NCI-H460 (cell line): ENCODE data around the gene DISC1. TPM values are rescaled to one million over a fixed set of nuclear protein-coding genes. Genes with fewer than 3 reads are reported as not detected.
"Not testable (repeated sequence)": the region's sequence is repeated elsewhere in the genome, so short reads cannot be mapped to it uniquely, and the experiment has no call there.

Experiments used
- DNase-seq: peaks from one replicate; pipeline ENCODE4 v3.0.0-alpha.2; 2016; ENCODE audit warnings: low read depth; ENCODE audit errors: extremely low read depth
- total RNA-seq: library from RNA; depleted of rRNA; stranded (reverse); fragments of >200 nt; shearing (Covaris generic); gene quantifications from 2 replicates; pipeline ENCODE4 v1.2.3, GENCODE V29; 2014

DISC1 gene
- total RNA-seq, 1 experiment from 2014 or later = 1.3 TPM

- no peak for DNase-seq
Measured at GRCh38 chr1:231761747-231762541, 135.4 kb downstream of the DISC1 start.

- DNase-seq = no peak
Measured at GRCh38 chr1:231763456-231763855, 136.9 kb downstream of the DISC1 start.

GRCh38 chr1:231765825-231766224, 139.2 kb downstream of the DISC1 start:
- DNase-seq = not testable (repeated sequence)

- DNase-seq = no peak
Measured at GRCh38 chr1:231767471-231767870, 140.9 kb downstream of the DISC1 start.

- DNase-seq = no peak
Measured at GRCh38 chr1:231768416-231768815, 141.8 kb downstream of the DISC1 start.

- DNase-seq = no peak
Measured at GRCh38 chr1:231770506-231771175, 144.1 kb downstream of the DISC1 start.

GRCh38 chr1:231774719-231775335, 148.2 kb downstream of the DISC1 start:
- no peak for DNase-seq

DNA sequence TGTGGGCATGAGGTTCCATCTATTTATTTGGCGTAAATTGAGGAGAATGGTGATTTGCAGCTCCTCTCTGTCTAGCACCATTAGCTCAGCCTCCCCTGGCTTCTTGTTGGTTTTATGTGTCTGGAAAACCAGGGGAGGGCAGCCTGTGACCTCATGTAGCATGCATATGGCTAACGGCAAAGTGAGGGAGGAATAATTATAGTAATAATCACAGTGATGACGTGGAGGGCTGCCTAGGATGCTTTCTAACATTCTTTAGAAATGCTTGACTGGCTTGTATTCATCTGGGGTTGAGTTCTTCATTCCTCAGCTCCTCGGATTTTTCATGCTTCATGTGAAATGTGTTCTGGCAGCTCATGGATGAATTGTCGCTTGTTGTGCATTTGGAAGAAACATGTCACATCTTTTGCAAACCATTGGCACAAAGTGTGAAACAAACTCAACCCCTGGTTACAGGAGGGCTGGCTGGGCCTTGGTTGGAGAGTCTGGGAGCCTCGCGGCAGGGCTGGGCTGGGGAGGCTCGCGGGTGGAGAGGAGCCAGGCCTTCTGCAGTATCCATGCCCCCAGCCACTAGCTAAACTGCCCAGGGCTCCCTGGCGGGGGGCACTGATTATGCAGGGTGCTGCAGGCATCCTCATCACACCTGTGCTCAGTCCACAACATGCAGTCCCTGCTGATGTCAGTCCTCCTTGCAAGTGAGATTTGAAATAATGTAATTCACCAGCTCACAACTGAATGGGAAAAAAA, 149.6 kb downstream of the DISC1 start:
- DNase-seq = no peak

DNA sequence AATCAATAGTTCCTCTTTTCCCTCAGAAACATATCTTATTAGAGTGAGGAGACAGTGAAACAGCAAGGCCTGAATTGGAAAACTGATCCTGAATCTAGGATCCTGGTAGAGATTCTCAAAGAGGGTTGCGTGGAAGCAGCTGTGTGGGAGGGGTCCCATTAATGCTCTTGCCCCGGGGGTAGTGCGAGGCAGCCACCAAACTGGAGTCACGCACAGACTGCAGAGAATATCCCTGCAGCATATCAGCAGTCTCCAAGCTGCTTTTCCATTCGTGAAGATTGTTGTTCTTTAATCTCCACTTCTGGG, 150.1 kb downstream of the DISC1 start:
- DNase-seq = no peak

- no peak for DNase-seq
Measured at GRCh38 chr1:231778009-231778719, 151.6 kb downstream of the DISC1 start.

DNA sequence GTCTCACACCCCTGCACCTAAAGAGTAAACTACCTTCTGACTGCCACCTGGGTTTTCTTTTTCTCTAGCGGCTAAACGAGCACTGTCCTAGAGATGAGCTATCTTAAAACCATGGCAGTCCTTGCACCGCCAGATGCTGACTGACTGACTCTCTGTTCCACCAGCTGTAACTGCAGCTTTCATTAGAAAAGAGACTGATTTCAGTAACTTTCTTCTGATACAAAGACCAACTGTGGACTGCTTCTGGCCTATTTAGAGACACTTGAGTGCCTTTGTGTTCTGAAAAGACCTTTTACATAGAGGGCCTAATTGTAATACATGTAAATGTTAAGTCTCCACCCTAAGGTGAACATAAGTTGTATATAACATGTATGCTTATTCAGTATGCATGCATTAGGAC, 152.5 kb downstream of the DISC1 start:
- no peak for DNase-seq

DNA sequence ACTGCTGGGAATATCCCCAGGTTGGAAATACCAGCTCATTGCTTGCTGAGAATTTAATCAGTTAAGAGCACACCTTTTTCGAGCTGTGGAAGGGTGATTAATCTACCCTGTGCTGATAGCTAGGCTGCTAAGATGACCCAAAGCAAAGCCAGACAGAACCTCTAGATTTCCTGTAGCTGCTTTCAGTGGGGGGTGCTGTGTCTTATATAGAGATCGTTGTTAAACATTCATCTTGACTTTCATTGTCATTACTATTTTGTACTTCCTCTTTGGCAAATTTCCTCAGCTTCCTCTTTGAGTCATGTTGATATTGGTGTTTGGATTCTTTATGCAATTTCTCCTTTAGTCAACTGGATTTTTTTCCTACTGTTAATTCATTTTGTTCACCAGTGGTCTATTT, 155.3 kb downstream of the DISC1 start:
- no peak for DNase-seq

DNA sequence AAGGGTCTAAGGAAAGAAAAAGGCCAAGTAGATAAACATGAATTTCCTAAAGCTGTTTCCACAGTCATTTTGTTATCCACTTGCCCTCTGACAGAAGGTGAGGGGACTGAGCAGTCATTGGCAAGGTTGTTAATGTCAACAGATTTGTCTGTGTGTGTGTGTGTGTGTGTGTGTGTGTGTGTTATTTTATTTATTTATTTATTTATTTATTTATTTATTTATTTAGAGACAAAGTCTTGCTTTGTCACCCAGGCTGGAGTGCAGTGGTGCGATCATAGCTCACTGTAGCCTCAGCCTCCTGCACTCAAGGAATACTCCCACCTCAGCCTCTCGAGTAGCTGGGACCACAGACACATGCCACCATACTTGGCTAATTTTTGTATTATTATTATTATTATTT, 158.5 kb downstream of the DISC1 start:
- DNase-seq = not testable (repeated sequence)

DNA sequence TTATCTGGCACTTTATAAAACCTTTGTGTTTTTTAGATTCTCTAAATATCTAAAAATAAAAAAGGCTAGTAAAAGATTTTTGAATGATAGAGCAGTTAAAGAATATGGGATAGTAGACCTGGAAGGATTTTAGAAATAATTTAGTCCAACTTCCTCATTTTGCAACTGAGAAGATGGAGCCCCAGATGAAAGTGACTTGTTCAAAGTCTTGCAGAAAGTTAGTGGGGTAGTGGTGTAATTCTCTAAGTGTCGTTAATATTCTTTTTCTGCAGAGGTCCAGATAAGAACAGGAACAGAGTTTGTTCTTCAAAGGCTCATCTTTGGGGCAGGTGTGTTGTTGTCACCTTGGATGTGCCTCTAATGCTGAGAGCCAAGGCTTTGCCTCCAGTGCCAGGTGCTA, 159.5 kb downstream of the DISC1 start:
- DNase-seq = no peak

DNA sequence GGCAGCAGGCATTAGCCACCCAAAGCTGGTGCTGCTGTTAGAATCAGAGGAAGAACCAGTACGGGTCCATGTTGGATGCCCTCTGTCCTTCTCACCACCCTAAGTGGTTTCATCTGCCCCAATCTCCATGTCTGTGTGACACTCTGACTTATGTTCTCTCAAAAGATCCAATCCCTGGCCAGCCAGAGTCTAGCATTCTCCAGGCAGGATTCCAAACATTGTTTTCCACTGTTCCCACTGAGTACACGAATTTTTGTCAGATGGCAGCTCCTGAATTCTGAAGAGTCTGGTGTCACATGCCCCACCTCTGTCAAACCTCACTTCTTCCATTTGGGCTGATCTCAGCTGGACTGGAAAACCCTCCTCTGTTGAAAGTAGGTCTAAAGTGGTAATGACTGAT, 166.0 kb downstream of the DISC1 start:
- DNase-seq = no peak

DNA sequence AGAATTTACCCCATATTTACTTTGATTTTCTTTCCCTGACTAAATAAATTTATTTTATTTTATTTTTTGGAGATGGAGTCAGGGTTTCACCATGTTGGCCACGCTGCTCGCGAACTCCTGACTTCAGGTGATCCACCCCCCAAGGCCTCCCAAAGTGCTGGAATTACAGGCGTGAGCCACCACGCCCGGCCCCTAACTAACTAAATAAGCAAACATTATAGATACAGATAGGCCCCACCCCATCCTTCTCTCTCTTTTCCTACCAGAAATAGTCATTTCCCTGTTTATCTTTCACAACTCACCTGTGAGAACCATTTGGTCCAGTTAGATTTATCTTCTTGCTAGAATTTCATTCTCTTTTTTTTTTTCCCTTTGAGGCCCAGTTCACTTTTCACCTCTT, 167.3 kb downstream of the DISC1 start:
- no peak for DNase-seq

GRCh38 chr1:231796141-231796540, 169.6 kb downstream of the DISC1 start:
- no peak for DNase-seq

- DNase-seq = no peak
Measured at GRCh38 chr1:231799363-231799986, 172.9 kb downstream of the DISC1 start.

DNA sequence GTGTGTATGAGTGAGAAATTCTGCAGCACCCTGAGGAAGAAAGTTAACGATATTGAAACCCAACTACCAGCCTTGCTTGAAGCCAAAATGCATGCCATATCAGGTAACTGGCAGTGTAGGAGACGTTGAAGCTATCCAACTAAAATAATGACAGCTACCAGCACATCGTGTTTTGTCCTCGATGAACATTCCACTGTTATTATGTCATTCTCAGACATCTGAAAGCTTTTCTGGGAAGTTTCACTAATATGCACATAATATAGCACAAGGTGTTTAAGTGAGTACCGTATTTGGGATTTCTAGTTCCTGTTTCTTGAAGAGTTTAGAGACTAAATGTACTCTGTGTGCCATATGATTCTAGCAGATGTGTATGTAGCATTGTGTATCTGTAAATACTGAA, 173.5 kb downstream of the DISC1 start:
- no peak for DNase-seq

DNA sequence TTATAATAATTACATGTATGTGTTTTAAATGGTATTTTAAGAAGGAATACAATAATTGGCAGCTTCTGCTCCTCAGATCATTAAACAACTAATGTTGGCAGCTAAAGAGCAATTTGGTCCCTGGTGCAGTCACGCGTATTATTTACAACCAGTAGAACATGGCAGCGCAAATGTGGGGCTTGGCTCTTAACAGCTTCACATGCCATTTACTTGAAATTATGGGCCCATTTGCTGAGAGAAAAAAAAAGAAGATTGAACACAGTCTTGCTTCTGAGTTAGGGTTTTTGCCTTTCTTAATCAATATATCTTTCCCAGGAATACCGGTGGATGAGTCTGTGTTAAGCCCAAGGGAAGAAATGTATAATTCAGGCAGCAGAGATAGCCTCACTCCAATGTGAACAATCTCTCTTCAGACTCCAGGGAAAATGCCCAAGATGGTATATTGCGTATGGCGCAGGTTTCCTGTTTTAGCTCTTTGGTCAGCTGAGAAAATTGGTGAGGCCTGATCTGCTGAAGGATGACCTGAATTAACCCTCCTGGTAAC, 174.5 kb downstream of the DISC1 start:
- DNase-seq = no peak
